Measurements from ENCODE around the gene LMF1.

LMF1 gene

DNA sequence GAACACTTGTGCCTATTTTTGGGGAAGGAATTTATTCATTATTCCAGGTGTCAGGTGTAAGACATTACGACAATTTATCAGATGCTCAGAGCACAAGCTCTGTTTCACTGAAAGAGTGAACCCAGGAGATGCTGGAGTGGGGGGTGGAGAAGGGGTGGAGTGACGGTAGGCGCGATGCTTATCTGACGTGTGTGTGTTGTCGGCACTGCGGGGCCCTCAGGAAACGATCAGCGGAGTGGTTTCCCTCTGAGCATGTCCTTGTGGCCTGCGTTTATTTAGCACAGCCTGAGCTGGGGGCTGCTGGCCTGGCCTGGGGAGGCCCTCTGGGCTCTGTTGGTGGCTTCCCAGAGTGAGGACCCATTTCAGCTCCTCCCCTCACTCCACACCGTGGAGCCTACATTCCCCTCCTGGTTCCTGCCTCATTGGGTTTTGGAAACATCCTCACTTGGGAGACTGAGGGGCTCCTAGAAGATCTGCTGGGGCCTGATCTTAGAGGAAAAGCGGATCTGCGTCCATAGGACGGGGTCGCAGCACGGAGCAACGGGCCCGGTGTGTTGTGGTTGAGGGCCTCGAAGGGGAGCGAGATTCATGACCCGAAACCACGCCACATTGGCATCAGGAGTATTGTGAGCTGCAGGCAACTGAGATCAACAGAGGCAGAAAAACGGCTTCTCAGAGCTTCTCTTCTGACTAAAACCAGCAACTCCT is 151.3 kb downstream of the LMF1 start:
- peak; percentile 35 to 43 for DNase-seq

DNA sequence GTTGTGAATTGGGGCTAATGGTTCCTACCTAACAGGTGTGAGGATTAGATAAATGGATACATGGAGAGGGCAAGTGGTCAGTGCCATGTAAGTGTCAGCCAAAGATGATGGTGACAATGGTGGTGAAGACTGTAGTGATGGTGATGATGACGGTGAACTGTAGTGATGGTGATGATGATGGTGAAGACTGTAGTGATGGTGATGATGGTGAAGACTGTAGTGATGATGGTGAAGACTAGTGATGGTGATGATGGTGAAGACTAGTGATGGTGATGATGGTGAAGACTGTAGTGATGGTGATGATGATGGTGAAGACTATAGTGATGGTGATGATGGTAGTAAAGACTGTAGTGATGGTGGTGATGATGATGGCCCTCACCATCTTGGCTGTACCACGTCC is 152.2 kb downstream of the LMF1 start:
- no peak for DNase-seq

DNA sequence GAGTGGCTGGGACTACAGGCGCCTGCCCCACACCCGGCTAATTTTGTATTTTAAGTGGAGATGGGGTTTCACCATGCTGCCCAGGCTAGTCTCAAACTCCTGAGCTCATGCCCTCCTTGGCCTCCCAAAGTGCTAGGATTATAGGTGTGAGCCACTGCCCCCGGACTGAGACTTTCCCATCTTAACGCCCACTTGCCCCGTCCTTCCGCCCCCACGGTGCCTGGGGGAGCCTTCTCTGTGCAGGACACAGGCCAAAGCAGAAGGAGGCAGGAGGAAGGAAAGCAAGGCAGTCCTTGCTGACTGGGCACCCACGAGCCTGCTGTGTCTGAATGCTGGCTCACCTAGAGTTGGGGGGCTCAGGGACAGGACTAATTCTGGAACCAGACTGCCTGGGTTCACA is 152.7 kb downstream of the LMF1 start:
- DNase-seq = no peak

DNA sequence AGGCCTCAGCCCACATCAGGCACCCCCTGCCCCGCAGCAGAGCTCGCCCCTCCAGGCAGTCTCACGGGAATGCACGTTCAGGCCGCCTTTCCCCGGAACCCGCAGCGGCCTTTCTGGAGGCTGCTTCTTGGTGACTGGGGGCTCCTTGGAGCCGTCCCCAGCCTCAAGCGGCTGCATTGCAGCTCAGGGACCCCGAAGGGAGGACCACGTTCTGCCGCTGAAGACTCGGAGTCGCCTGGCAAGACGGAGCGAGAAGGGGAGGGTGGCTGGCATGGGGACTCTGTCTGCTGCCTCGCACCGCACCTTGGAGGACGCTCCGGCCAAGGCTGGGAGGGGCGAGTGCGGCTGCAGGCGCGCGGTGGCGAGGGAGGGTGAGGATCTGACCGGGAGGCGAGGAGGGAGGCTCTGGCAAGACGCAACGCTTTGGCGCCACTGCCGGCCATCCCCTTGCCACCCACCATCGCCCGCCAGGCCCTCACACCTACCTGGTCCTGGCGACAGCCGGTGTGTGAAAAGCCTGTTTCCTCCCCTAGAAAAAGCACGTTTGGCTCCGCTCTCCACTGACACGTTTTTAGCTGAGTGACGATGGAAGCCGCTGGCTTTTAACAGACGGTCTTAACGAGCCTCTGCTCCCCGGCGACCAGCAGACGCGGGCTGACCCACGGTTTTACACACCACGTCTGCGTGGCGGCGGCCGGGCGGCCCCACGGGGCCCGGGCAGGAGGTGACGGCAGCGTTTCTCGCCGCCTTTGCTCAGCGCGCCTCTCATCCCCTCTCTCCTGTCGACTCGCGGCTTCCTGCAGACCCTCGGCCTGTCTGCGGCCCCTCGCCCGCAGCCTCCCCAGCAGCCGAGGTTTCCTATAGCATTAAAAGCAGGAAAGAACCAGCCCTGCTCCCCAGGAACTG is 153.5 kb downstream of the LMF1 start:
- no peak for DNase-seq

DNA sequence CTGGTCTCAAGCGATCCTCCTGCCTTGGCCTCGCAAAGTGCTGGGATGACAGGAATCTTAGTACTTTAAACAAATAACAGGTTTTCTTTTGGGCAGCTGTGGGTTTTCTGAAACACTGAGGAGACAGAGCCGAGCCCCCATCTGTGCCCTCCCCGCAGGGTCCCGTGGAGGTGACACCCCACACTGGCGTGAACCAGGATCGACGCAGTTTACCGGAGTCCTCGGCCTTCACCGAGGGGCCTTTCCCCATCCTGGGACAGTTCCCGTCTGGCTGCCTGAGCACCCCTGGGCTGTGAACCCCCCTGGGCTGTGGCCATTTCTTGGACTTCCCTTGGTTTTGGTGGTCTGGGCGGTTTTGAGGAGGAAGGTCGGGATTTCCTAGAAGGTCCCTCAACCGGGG is 154.9 kb downstream of the LMF1 start:
- DNase-seq = no peak

DNA sequence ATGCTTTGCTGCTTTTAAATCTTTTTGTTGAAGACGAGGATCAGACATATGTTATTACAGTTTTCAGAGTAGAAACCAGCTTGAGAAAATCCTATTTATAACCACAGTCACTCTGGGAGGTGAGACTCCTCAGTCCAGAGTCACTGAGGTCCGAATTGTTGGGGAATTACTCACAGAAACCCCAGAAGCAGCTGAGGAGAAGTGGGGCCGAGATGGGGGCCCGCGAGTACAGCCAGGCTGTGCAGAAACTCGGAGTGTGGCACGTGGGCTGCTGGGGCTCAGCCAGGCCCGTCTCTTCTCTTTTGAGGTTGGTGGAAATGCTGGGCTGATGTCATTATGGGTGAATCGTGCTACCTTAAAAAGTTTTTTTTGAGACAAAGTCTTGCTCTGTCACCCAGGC is 155.8 kb downstream of the LMF1 start:
- no peak for DNase-seq

DNA sequence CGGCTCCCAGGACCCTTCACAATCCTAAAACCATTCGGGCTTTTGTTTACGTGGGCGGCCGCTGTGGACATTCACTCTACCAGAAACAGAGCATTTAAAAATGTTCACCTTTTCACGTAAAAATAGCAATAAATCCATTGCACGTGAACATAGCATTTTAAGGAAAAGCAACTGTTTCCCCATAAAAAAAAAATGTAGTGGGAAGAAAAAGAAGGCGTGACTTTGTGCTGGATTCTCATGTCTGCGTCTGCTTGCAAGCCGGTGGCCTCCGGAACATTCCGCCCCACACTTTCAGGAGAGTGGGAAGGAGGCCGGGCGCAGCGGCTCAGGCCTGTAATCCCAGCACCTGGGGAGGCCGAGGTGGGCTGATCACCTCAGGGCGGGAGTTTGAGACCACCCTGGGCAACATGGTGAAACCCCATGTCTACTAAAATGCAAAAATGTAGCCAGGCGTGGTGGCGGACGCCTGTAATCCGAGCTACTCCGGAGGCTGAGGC is 156.8 kb downstream of the LMF1 start:
- DNase-seq = no peak

DNA sequence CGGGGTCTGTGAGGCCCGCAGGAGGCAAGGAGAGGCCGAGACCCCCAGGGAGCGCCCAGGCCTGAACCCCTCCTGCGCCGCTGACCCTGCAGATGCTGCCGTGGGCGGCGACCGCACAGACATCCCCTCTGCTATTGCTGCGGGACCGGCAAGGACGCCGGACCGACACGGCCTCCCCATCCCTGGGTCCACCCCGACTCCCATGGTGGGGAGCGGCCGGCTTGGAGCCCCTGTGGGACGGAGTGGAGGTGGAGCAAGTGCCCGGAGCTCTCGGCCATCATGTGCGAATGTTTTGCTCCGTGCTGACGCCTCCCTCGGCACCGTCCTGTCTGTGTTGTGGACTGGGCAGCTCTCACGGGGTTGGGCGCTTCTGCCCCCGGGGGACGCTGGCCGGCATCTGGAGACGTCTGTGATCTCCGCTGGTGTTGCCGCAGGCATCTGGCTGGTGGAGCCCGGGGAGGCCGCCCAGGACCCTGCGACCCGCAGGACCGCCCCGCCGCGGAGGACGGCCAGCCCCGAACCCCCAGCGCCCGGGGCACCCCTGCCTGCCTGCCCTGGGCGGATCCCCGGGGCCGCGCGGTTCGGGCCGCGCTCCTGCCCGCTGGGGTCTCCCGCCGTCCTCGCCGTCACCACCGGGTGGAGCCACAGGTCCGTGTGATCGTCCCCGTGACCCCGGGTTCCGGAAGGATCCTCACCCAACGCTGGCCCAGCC is 157.4 kb downstream of the LMF1 start:
- peak; percentile 26 to 45 for DNase-seq

DNA sequence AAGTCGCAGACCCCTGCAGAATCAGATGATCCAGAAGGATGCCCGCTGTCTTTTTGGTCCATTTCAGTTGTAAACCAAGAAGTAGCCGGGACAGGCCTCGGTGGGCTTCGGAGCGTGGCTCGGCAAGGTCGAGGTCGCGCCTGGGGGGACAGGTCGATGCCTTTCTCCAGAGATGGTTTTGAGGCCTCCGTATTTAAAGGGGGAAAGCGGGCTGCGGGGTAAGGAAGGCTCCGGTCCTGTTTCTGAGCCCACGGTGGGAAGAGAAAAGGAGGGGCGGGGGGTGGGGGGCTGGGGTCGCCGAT is 162.7 kb downstream of the LMF1 start:
- no peak for DNase-seq

DNA sequence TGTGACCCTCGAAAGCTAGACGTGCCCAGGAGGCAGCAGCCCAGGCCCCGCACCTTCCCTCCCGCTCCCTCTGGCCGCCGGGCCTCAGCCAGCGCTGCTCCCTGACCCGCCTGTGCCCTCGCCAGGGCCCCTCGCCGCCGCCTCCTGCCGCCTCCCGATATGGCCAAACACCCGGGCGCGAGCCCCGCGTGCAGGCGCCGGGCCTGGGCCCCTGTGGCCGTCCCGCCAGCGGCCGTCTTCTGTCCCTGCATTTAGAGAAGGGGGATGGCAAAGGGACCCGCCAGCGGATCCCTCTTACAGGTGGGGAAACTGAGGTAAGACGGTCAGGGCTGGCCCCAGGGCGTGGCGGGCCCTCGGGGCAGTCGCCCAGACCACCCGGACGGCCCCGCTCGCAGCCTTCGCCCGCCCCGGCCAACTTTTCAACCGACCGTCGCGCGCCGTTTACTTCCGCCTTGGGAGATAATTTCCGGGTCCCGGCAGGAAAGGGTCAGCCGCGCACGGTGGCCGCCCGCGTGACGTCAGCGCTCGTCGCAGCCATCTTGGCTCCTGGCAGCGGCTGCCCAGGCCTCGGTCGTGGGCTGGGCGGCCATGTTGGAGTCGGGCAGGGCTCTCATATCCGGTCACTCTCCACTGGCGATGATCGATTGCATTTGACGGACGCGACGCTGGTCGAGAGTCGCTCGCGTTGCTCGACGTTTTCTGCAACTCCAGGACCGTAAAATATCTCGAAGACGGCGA is 163.3 kb downstream of the LMF1 start:
- peak; percentile 84 to 89 for DNase-seq

DNA sequence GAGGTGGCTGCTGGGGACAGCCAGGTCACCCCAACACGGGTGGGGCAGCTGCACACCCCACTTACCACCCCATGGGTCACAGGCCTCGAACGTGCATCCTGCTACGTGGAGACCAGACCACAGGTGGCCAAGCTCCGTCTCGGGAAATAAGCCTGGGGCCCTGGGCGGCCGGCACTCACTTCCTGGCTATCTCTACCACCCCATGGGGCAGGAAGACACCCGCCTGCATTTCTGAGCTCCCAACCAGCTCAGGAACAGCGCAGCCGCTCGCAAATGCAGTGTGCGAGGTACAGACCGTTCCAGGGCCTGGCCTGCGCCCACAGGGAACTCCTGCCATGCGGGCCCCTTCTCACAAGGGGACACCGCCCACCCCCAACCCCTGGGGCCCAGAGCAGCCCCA is 165.3 kb downstream of the LMF1 start:
- no peak for DNase-seq

DNA sequence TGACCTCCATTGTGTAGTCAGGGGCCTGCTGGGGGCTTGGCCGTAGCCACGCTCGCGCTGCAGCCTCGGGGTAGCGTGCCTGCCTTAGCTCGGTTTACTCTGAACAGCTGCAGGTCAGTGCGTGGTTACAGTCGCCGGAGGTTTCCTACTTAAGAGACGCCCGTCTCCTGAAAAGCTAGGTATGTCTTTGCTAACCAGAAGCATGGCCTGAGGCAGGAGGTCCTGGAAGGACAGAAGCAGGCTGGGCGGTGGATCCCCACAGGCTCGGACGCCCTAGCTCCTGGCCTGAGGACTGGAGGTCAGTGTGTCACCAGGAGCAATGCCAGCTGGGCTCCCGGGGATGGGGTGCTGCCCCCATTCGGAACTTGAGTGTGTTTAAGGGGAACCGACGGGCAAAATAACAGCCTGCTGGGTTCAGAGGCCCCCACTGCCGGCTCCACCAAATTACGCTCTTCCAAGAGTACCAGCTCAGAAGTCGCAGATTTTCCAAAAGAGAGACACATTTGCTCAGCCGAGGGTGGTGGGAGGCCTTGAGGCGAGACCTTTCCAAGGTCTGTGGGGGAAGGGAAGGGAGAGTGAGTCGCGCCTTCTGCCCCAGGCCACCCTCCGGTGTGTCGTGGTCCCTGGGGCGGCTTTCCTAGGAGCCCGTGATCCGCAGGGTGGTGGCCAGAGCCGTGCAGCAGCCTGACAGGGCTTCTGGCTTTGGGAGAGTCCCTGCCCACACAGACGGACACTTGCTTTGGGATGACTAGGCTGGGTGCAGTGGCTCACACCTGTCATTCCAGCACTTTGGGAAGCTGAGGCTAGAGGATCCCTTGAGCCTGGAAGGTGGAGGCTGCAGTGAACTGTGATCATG is 166.4 kb downstream of the LMF1 start:
- no peak for DNase-seq

DNA sequence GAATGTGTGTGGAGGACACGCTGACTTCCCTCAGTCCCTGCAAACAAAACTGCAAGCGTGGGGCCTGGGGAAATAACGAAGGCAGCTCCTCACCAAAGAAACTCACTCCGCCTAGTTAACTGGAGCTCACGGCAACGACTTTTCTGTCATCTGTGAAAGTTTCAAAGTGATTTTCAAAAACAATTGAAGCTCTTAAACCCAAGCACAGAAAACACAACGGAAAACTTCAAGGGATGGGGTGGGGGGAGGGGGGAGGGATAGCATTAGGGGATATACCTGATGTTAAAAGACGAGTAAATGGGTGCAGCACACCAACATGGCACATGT is 167.1 kb downstream of the LMF1 start:
- no peak for DNase-seq

Measured in CD4-positive, alpha-beta T cell treated with Interleukin-1 beta for 1 hour (primary cell).